Measurements from ENCODE around the gene ZZZ3.
"Not testable (repeated sequence)": the region's sequence is repeated elsewhere in the genome, so short reads cannot be mapped to it uniquely, and the experiment has no call there.

ZZZ3 gene

DNA sequence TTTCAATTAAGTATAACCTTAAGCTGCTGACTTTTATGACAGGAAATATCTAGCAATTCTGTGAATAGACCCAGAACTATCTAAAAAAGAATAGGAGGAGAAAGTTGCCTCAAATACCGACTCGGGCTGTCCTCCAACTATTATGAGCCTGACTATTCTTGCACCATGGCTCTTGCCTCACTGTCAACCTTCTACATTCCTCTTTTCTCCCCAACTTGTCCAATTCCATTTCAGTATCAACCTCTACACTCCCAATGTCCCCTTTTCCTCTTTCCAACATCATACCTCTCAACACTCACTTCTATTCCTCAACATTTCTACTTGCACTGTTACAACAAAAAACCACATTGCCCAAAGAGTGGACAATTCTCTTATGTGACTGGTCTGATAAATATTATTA, 2.3 kb downstream of the ZZZ3 start:
- Histone ChIP-seq H3K36me3 (ENCODE audit: insufficient read depth, low read length) (no peaks in the 10 kb centered on the region), H3K4me3 (ENCODE audit: low read length, poor library complexity, severe bottlenecking) (peak overlapping the region; percentile 97)

DNA sequence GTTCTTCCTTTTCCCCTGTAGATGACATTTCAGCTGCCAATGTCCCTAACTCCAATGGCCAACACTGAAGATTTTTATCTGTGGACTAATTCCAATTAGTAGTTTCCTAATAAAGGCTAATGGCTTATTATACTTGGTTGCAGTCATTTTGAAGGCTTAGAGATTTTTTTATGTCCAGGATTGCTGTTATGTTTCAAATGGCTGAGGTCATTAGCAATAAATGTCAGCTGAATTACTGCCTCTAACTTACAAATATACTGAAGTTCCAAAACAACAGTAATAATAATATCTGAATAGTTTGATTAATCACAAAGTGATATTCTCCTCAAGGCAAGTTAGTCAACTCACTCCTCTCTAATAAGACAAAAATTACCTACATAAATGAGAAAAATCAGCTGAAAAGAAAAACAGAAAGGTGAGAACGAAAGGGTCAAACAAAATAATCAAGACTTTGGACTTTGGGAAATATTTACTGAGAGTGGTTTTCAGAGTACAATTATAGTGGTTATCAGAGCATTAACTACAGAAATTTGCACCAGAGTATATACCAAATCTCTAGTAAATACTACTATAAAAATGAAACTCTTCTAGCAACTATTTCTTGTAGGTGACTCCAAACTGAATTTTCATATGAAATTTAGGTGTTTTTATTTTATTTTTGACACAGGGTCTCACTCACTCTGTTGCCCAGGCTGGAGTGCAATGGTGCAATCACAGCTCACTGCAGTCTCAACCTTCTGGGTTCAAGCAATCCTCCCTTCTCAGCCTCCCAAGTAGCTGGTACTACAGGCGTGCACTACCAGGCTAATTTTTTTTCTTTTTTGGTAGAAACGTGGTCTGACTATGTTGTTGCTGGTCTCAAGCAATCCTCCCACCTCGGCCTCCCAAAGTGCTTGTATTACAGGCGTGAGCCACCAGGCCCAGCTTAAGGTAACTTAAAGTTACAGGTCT, 3.5 kb downstream of the ZZZ3 start:
- Histone ChIP-seq H3K4me2 (ENCODE audit: low read depth, low read length, poor library complexity, severe bottlenecking) (peak overlapping the region; percentile 80), H3K9me3 (ENCODE audit: insufficient read depth, low read depth, low read length) (no peaks in the 10 kb centered on the region), H3K9me2 (replicated peaks; ENCODE audit: low read depth, low read length) (no peaks in the 10 kb centered on the region), H3K4me1 (ENCODE audit: insufficient read depth, low read length, poor library complexity, severe bottlenecking) (peaks cover 44% of the 10 kb centered on the region), H3K9ac (ENCODE audit: low read depth, low read length, poor library complexity, severe bottlenecking) (peak overlapping the region; percentile 33), H3K79me2 (ENCODE audit: insufficient read depth, low read length) (peaks cover 86% of the 10 kb centered on the region), H3K36me3 (ENCODE audit: insufficient read depth, low read length) (no peaks in the 10 kb centered on the region), H3K4me3 (ENCODE audit: low read length, poor library complexity, severe bottlenecking) (peak overlapping the region; percentile 97), H3K27me3 (ENCODE audit: insufficient read depth, low read length, poor library complexity, severe bottlenecking) (no peaks in the 10 kb centered on the region), H4K20me1 (ENCODE audit: insufficient read depth, low read length, poor library complexity, severe bottlenecking) (peaks cover 84% of the 10 kb centered on the region), H3F3A (ENCODE audit: low read depth) (peaks cover 2% of the 10 kb centered on the region; the same call in 1 of the 2 replicates), H2AFZ (ENCODE audit: low read length) (no peak overlapping the region)
- TF ChIP-seq EZH2phosphoT487 (IDR thresholded peaks at IDR 0.05; ENCODE audit: borderline replicate concordance) = no peak
- TF ChIP-seq, protein P1, sequence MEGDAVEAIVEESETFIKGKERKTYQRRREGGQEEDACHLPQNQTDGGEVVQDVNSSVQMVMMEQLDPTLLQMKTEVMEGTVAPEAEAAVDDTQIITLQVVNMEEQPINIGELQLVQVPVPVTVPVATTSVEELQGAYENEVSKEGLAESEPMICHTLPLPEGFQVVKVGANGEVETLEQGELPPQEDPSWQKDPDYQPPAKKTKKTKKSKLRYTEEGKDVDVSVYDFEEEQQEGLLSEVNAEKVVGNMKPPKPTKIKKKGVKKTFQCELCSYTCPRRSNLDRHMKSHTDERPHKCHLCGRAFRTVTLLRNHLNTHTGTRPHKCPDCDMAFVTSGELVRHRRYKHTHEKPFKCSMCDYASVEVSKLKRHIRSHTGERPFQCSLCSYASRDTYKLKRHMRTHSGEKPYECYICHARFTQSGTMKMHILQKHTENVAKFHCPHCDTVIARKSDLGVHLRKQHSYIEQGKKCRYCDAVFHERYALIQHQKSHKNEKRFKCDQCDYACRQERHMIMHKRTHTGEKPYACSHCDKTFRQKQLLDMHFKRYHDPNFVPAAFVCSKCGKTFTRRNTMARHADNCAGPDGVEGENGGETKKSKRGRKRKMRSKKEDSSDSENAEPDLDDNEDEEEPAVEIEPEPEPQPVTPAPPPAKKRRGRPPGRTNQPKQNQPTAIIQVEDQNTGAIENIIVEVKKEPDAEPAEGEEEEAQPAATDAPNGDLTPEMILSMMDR (conservative IDR thresholded peaks at IDR 0.05; ENCODE audit: low read length) = no peak

More for the DNA sequence above, 2.3 kb downstream of the ZZZ3 start:
- Histone ChIP-seq H3K4me1 (ENCODE audit: insufficient read depth, low read length, poor library complexity, severe bottlenecking) (peaks cover 50% of the 10 kb centered on the region), H3K27me3 (ENCODE audit: insufficient read depth, low read length, poor library complexity, severe bottlenecking) (no peaks in the 10 kb centered on the region), H3K79me2 (ENCODE audit: insufficient read depth, low read length) (peaks cover 73% of the 10 kb centered on the region), H3K9ac (ENCODE audit: low read depth, low read length, poor library complexity, severe bottlenecking) (peak overlapping the region; percentile 33), H3K9me2 (replicated peaks; ENCODE audit: low read depth, low read length) (no peaks in the 10 kb centered on the region), H2AFZ (ENCODE audit: low read length) (no peak overlapping the region), H3K4me2 (ENCODE audit: low read depth, low read length, poor library complexity, severe bottlenecking) (peak overlapping the region; percentile 80), H4K20me1 (ENCODE audit: insufficient read depth, low read length, poor library complexity, severe bottlenecking) (peaks cover 75% of the 10 kb centered on the region), H3F3A (ENCODE audit: low read depth) (peaks cover 2% of the 10 kb centered on the region; the same call in 1 of the 2 replicates), H3K9me3 (ENCODE audit: insufficient read depth, low read depth, low read length) (no peaks in the 10 kb centered on the region)
- TF ChIP-seq, protein P1 (conservative IDR thresholded peaks at IDR 0.05; ENCODE audit: low read length) = no peak

DNA sequence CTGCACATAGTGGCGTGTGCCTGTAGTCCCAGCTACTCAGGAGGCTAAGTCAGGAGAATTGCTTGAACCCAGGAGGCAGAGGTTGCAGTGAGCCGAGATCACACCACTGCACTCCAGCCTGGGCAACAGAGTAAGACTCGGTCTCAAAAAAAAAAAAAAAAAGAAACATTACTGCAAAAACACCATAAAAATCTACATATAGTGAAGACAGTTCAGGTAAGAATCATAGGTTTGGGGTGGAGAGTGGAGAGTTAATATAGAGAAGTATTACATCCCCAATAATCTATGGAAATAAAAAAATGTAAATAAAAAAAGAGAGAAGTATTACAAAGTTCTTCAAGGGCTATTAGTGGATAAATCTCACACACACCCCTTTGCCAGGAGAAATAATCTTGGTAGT, 7.7 kb downstream of the ZZZ3 start:
- not testable (repeated sequence) for H3K36me3 ChIP-seq (ENCODE audit: insufficient read depth, low read length); H3K9me3 ChIP-seq (ENCODE audit: insufficient read depth, low read depth, low read length); H2AFZ ChIP-seq (ENCODE audit: low read length); H3K4me2 ChIP-seq (ENCODE audit: low read depth, low read length, poor library complexity, severe bottlenecking); H3K9ac ChIP-seq (ENCODE audit: low read depth, low read length, poor library complexity, severe bottlenecking); H3K27me3 ChIP-seq (ENCODE audit: insufficient read depth, low read length, poor library complexity, severe bottlenecking); H3F3A ChIP-seq (ENCODE audit: low read depth); H3K9me2 ChIP-seq (replicated peaks; ENCODE audit: low read depth, low read length); H3K4me3 ChIP-seq (ENCODE audit: low read length, poor library complexity, severe bottlenecking)
- Histone ChIP-seq H3K79me2 (ENCODE audit: insufficient read depth, low read length) (peaks cover 100% of the 10 kb centered on the region), H4K20me1 (ENCODE audit: insufficient read depth, low read length, poor library complexity, severe bottlenecking) (peaks cover 93% of the 10 kb centered on the region), H3K4me1 (ENCODE audit: insufficient read depth, low read length, poor library complexity, severe bottlenecking) (peaks cover 28% of the 10 kb centered on the region)
